AG09309 (cell line): ENCODE measurements around the gene GARS1.
A peak's percentile ranks its signal among the peaks of the same experiment; 100 is the strongest.

ENCODE experiments used
- DNase-seq: peaks from one replicate; pipeline ENCODE4 v3.0.0-alpha.2; 2010; ENCODE audit warnings: low read depth
- H3K4me3 ChIP-seq: 2 replicates; pipeline ENCODE4 v1.5.1; 2011; ENCODE audit warnings: mild to moderate bottlenecking, low read depth, low read length, moderate library complexity; ENCODE audit not compliant: control insufficient read depth
- CTCF ChIP-seq: IDR thresholded peaks from 2 replicates; pipeline ENCODE4 v1.5.1; 2011; ENCODE audit warnings: mild to moderate bottlenecking, low read depth, low read length, inconsistent platforms; ENCODE audit not compliant: insufficient read depth, control insufficient read depth; ENCODE audit errors: missing control alignments

Gene GARS1

GRCh38 chr7:30598121-30598876, 3.6 kb downstream of the GARS1 start:
- no peak for DNase-seq
- H3K4me3 ChIP-seq = peak overlapping the region; percentile 7; the same call in 1 of the 2 replicates
- no peak for TF ChIP-seq CTCF

GRCh38 chr7:30604901-30605300, 10.2 kb downstream of the GARS1 start:
- no peak for DNase-seq
- no peak for TF ChIP-seq CTCF
- no peak overlapping the region for H3K4me3 ChIP-seq

GRCh38 chr7:30605832-30606231, 11.2 kb downstream of the GARS1 start:
- H3K4me3 ChIP-seq = no peak overlapping the region
- no peak for DNase-seq
- no peak for TF ChIP-seq CTCF

GRCh38 chr7:30612658-30613265, 18.1 kb downstream of the GARS1 start:
- no peak for DNase-seq
- TF ChIP-seq CTCF = no peak
- no peak overlapping the region for H3K4me3 ChIP-seq

GRCh38 chr7:30613366-30614325, 19.0 kb downstream of the GARS1 start:
- H3K4me3 ChIP-seq = no peak overlapping the region
- DNase-seq = no peak
- no peak for TF ChIP-seq CTCF

GRCh38 chr7:30616318-30616717, 21.6 kb downstream of the GARS1 start:
- DNase-seq = no peak
- no peak for TF ChIP-seq CTCF

More at GRCh38 chr7:30616318-30616717, 21.6 kb downstream of the GARS1 start:
- no peak overlapping the region for H3K4me3 ChIP-seq
